ENCODE measurements around the gene ITGB3. TPM values are rescaled to one million over a fixed set of nuclear protein-coding genes. Genes with fewer than 3 reads are reported as not detected.

The ITGB3 gene
- total RNA-seq, 1 donor from 2014 or later, result not detected

DNA sequence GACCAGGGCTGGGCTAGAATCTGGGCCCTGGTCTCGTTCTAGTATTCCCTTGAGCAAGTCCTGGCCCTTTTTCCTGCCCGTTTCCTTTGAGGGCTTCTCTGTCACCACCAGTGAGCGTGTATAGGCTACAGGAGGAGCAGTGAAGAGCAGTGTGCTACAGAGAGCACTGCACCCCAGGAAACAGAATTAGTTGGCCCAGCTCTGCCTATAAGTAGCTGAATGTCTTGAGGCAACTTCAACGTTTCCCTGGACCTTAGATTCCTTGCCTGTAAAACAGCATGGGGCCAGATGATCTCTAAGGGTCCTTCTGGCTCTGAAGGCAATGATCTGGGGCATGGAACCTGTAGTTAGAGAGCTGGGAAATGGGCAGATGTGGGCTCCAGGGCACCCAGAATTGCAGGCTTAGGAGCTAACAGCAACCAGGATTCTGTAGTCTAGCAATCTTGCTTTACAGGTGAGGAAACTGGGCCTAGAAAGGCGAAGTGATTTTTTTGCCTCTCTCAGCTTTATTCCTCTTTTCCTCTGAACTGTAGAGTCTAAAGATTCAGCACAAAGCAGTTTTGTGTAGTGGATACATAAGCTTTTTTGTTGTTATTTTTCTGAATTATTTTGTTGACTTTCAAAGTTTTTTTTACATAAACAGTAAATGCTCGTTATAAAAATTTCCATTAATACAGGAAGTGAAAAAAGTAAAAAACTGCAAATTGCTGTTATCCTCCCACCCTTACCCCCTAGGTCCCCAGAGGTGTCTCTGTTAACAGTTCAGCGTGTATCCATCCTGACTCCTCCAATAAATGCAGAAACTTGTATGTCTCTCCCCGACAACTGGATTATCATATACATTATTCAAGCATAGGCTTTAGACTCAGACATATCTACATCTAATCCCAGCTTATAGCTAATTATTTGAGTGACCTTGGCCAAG is 46.2 kb upstream of the ITGB3 start:
- no peaks in the 10 kb centered on the region for H3K36me3 Mint-ChIP-seq (ENCODE audit: unreplicated experiment)
- H3K27me3 Mint-ChIP-seq (ENCODE audit: unreplicated experiment), result peaks cover 4% of the 10 kb centered on the region
- peaks cover 28% of the 10 kb centered on the region for H3K4me1 Mint-ChIP-seq (ENCODE audit: low read depth, unreplicated experiment)
- TF ChIP-seq CTCF (IDR thresholded peaks at IDR 0.05; ENCODE audit: partially characterized antibody, unreplicated experiment), result no peak
- H3K4me3 Mint-ChIP-seq (ENCODE audit: unreplicated experiment), result no peak overlapping the region
- peaks cover 3% of the 10 kb centered on the region for H3K9me3 Mint-ChIP-seq (ENCODE audit: unreplicated experiment)
- no peak for DNase-seq
- H3K27ac Mint-ChIP-seq (ENCODE audit: unreplicated experiment), result no peak overlapping the region

- no peak for TF ChIP-seq CTCF (IDR thresholded peaks at IDR 0.05; ENCODE audit: partially characterized antibody, unreplicated experiment)
- H3K27me3 Mint-ChIP-seq (ENCODE audit: unreplicated experiment), result peaks cover 4% of the 10 kb centered on the region
- no peak for DNase-seq
- peaks cover 28% of the 10 kb centered on the region for H3K4me1 Mint-ChIP-seq (ENCODE audit: low read depth, unreplicated experiment)
- H3K9me3 Mint-ChIP-seq (ENCODE audit: unreplicated experiment), result peaks cover 3% of the 10 kb centered on the region
- no peaks in the 10 kb centered on the region for H3K36me3 Mint-ChIP-seq (ENCODE audit: unreplicated experiment)
- H3K27ac Mint-ChIP-seq (ENCODE audit: unreplicated experiment), result no peak within 1 kb of the TSS
- H3K4me3 Mint-ChIP-seq (ENCODE audit: unreplicated experiment), result no peak within 1 kb of the TSS
Observed at GRCh38 chr17:47208744-47209488, 44.7 kb upstream of the ITGB3 start, which contains the start of gene MYL4. TSS of gene MYL4 (plus strand) at chr17:47209348. CDS start at chr17:47209423, 75 bp downstream.

- Mint-ChIP-seq H3K27me3 (ENCODE audit: unreplicated experiment) (peaks cover 4% of the 10 kb centered on the region), H3K27ac (ENCODE audit: unreplicated experiment) (no peak overlapping the region), H3K4me1 (ENCODE audit: low read depth, unreplicated experiment) (peaks cover 28% of the 10 kb centered on the region), H3K36me3 (ENCODE audit: unreplicated experiment) (no peaks in the 10 kb centered on the region), H3K9me3 (ENCODE audit: unreplicated experiment) (peaks cover 3% of the 10 kb centered on the region), H3K4me3 (ENCODE audit: unreplicated experiment) (no peak overlapping the region)
- no peak for DNase-seq
- TF ChIP-seq CTCF (IDR thresholded peaks at IDR 0.05; ENCODE audit: partially characterized antibody, unreplicated experiment), result no peak
Observed at GRCh38 chr17:47209499-47209898, 44.1 kb upstream of the ITGB3 start.

GRCh38 chr17:47210105-47210504 is 43.5 kb upstream of the ITGB3 start:
- Mint-ChIP-seq H3K9me3 (ENCODE audit: unreplicated experiment) (peaks cover 3% of the 10 kb centered on the region), H3K27ac (ENCODE audit: unreplicated experiment) (no peak overlapping the region), H3K27me3 (ENCODE audit: unreplicated experiment) (peaks cover 4% of the 10 kb centered on the region), H3K36me3 (ENCODE audit: unreplicated experiment) (no peaks in the 10 kb centered on the region), H3K4me1 (ENCODE audit: low read depth, unreplicated experiment) (peaks cover 26% of the 10 kb centered on the region), H3K4me3 (ENCODE audit: unreplicated experiment) (no peak overlapping the region)
- no peak for TF ChIP-seq CTCF (IDR thresholded peaks at IDR 0.05; ENCODE audit: partially characterized antibody, unreplicated experiment)
- no peak for DNase-seq

All from glutamatergic neuron (in vitro differentiated cells).